Measurements from ENCODE around the gene PHF1.

The PHF1 gene

GRCh38 chr6:33404884-33405283 lies 5.9 kb upstream of the PHF1 start:
- Histone ChIP-seq H3K4me1 (ENCODE audit: control insufficient read depth in 1 of 2, insufficient read depth in 1 of 2, low read depth in 1 of 2, low read length in 1 of 2) (peaks cover 7% of the 10 kb centered on the region in 2 experiments), H3K27ac (no peak overlapping the region)
- TF ChIP-seq CTCF (IDR thresholded peaks at IDR 0.05), result no peak

GRCh38 chr6:33405386-33405940 lies 5.4 kb upstream of the PHF1 start:
- H3K9me3 ChIP-seq, result no peaks in the 10 kb centered on the region
- no peak overlapping the region for H3K4me3 ChIP-seq (ENCODE audit: low read depth in 1 of 2, low read length in 1 of 2)
- TF ChIP-seq CTCF (IDR thresholded peaks at IDR 0.05), result no peak
- no peak overlapping the region for H3K27ac ChIP-seq
- no peaks in the 10 kb centered on the region for H3K27me3 ChIP-seq
- H3K36me3 ChIP-seq, result peaks cover 31% of the 10 kb centered on the region
- peaks cover 8% of the 10 kb centered on the region in 2 experiments for H3K4me1 ChIP-seq (ENCODE audit: control insufficient read depth in 1 of 2, insufficient read depth in 1 of 2, low read depth in 1 of 2, low read length in 1 of 2)

More at GRCh38 chr6:33404884-33405283, 5.9 kb upstream of the PHF1 start:
- Histone ChIP-seq H3K36me3 (peaks cover 31% of the 10 kb centered on the region), H3K27me3 (no peaks in the 10 kb centered on the region), H3K4me3 (ENCODE audit: low read depth in 1 of 2, low read length in 1 of 2) (no peak overlapping the region), H3K9me3 (no peaks in the 10 kb centered on the region)

- TF ChIP-seq CTCF (IDR thresholded peaks at IDR 0.05), result no peak
- Histone ChIP-seq H3K27me3 (no peaks in the 10 kb centered on the region), H3K4me1 (ENCODE audit: control insufficient read depth in 1 of 2, insufficient read depth in 1 of 2, low read depth in 1 of 2, low read length in 1 of 2) (peaks cover 8 to 10% of the 10 kb centered on the region in 2 experiments), H3K4me3 (ENCODE audit: low read depth in 1 of 2, low read length in 1 of 2) (no peak overlapping the region), H3K9me3 (no peaks in the 10 kb centered on the region), H3K36me3 (peaks cover 31% of the 10 kb centered on the region), H3K27ac (no peak overlapping the region)
Measured at GRCh38 chr6:33406126-33406525, 4.7 kb upstream of the PHF1 start.

- peaks cover 28% of the 10 kb centered on the region for H3K36me3 ChIP-seq
- peaks cover 18% of the 10 kb centered on the region in 2 experiments for H3K4me1 ChIP-seq (ENCODE audit: control insufficient read depth in 1 of 2, insufficient read depth in 1 of 2, low read depth in 1 of 2, low read length in 1 of 2)
- H3K27ac ChIP-seq, result no peak overlapping the region
- no peak overlapping the region for H3K4me3 ChIP-seq (ENCODE audit: low read depth in 1 of 2, low read length in 1 of 2)
- H3K27me3 ChIP-seq, result no peaks in the 10 kb centered on the region
- no peaks in the 10 kb centered on the region for H3K9me3 ChIP-seq
- TF ChIP-seq CTCF (IDR thresholded peaks at IDR 0.05), result no peak
Measured at GRCh38 chr6:33407132-33407718, 3.6 kb upstream of the PHF1 start.

- Histone ChIP-seq H3K36me3 (peaks cover 36% of the 10 kb centered on the region), H3K4me3 (ENCODE audit: low read depth in 1 of 2, low read length in 1 of 2) (peak overlapping the region; percentile 75 to 82), H3K27ac (peak overlapping the region; percentile 98), H3K9me3 (no peaks in the 10 kb centered on the region), H3K4me1 (ENCODE audit: control insufficient read depth in 1 of 2, insufficient read depth in 1 of 2, low read depth in 1 of 2, low read length in 1 of 2) (peaks cover 18 to 25% of the 10 kb centered on the region in 2 experiments), H3K27me3 (no peaks in the 10 kb centered on the region)
- peak; percentile 9 for TF ChIP-seq CTCF (IDR thresholded peaks at IDR 0.05)
Measured at GRCh38 chr6:33410050-33410710, 634 bp upstream of the PHF1 start.

Measured in neutrophil (primary cell).